ENCODE data around the gene CPNE4. TPM values are rescaled to one million over a fixed set of nuclear protein-coding genes. Genes with fewer than 3 reads are reported as not detected.

Gene CPNE4
- total and polyA plus RNA-seq, 4 donors: 0.02 to 1.6 (median 0.29) TPM

- 59 to 73% methylated on average over 2 of the region's 2 CpGs for WGBS, 2 donors
- ATAC-seq (ENCODE audit: insufficient read depth, low FRiP score) (no peak), DNase-seq (no peak)
- H3K4me1 ChIP-seq (ENCODE audit: control insufficient read depth in 5 of 5, insufficient read depth in 5 of 5, low read length in 5 of 5): no peaks in the 10 kb centered on the region
- H3K27ac ChIP-seq (ENCODE audit: low read depth in 1 of 2, low read length in 1 of 2): no peak overlapping the region
- no peaks in the 10 kb centered on the region for H3K36me3 ChIP-seq (ENCODE audit: control insufficient read depth in 4 of 4, insufficient read depth in 4 of 4, low read length in 4 of 4)
- H3K4me3 ChIP-seq: no peak overlapping the region
- no peak overlapping the region for H3K9ac ChIP-seq (ENCODE audit: insufficient read depth in 1 of 2, low read length in 2 of 2)
- H3K27me3 ChIP-seq (ENCODE audit: control insufficient read depth in 3 of 3, insufficient read depth in 3 of 3, low read length in 2 of 3): no peaks in the 10 kb centered on the region
- H3K9me3 ChIP-seq (ENCODE audit: control insufficient read depth in 4 of 4, insufficient read depth in 3 of 4, low read length in 3 of 4): no peaks in the 10 kb centered on the region
- no peak for TF ChIP-seq CTCF (IDR thresholded peaks at IDR 0.05; ENCODE audit: control extremely low read depth, extremely low read depth)
Measured at GRCh38 chr3:131702146-131702545, 332.7 kb downstream of the CPNE4 start.

GRCh38 chr3:131701153-131701770, 333.6 kb downstream of the CPNE4 start:
- 21 to 67% methylated on average over 2 of the region's 2 CpGs for WGBS, 2 donors
- Histone ChIP-seq H3K27me3 (ENCODE audit: control insufficient read depth in 3 of 3, insufficient read depth in 3 of 3, low read length in 2 of 3) (no peaks in the 10 kb centered on the region), H3K36me3 (ENCODE audit: control insufficient read depth in 4 of 4, insufficient read depth in 4 of 4, low read length in 4 of 4) (no peaks in the 10 kb centered on the region), H3K9me3 (ENCODE audit: control insufficient read depth in 4 of 4, insufficient read depth in 3 of 4, low read length in 3 of 4) (no peaks in the 10 kb centered on the region), H3K4me3 (no peak overlapping the region), H3K27ac (ENCODE audit: low read depth in 1 of 2, low read length in 1 of 2) (no peak overlapping the region), H3K4me1 (ENCODE audit: control insufficient read depth in 5 of 5, insufficient read depth in 5 of 5, low read length in 5 of 5) (no peaks in the 10 kb centered on the region), H3K9ac (ENCODE audit: insufficient read depth in 1 of 2, low read length in 2 of 2) (no peak overlapping the region)
- no peak for TF ChIP-seq CTCF (IDR thresholded peaks at IDR 0.05; ENCODE audit: control extremely low read depth, extremely low read depth)
- no peak for ATAC-seq (ENCODE audit: insufficient read depth, low FRiP score)
- no peak for DNase-seq

- Histone ChIP-seq H3K27me3 (ENCODE audit: control insufficient read depth in 3 of 3, insufficient read depth in 3 of 3, low read length in 2 of 3) (no peaks in the 10 kb centered on the region), H3K27ac (ENCODE audit: low read depth in 1 of 2, low read length in 1 of 2) (no peak overlapping the region), H3K9ac (ENCODE audit: insufficient read depth in 1 of 2, low read length in 2 of 2) (no peak overlapping the region), H3K9me3 (ENCODE audit: control insufficient read depth in 4 of 4, insufficient read depth in 3 of 4, low read length in 3 of 4) (no peaks in the 10 kb centered on the region), H3K36me3 (ENCODE audit: control insufficient read depth in 4 of 4, insufficient read depth in 4 of 4, low read length in 4 of 4) (no peaks in the 10 kb centered on the region), H3K4me1 (ENCODE audit: control insufficient read depth in 5 of 5, insufficient read depth in 5 of 5, low read length in 5 of 5) (no peaks in the 10 kb centered on the region), H3K4me3 (no peak overlapping the region)
- no peak for ATAC-seq (ENCODE audit: insufficient read depth, low FRiP score)
- TF ChIP-seq CTCF (IDR thresholded peaks at IDR 0.05; ENCODE audit: control extremely low read depth, extremely low read depth): no peak
- DNase-seq: no peak
- 63 to 78% methylated on average over 1 of the region's 1 CpG for WGBS, 2 donors
Measured at GRCh38 chr3:131699001-131699400, 335.8 kb downstream of the CPNE4 start.

GRCh38 chr3:131694376-131694775, 340.4 kb downstream of the CPNE4 start:
- no peak for ATAC-seq (ENCODE audit: insufficient read depth, low FRiP score)
- H3K4me3 ChIP-seq: no peak overlapping the region
- no peaks in the 10 kb centered on the region for H3K27me3 ChIP-seq (ENCODE audit: control insufficient read depth in 3 of 3, insufficient read depth in 3 of 3, low read length in 2 of 3)
- TF ChIP-seq CTCF (IDR thresholded peaks at IDR 0.05; ENCODE audit: control extremely low read depth, extremely low read depth): no peak
- H3K36me3 ChIP-seq (ENCODE audit: control insufficient read depth in 4 of 4, insufficient read depth in 4 of 4, low read length in 4 of 4): no peaks in the 10 kb centered on the region
- no peak for DNase-seq
- 76 to 88% methylated on average over 4 of the region's 4 CpGs for WGBS, 2 donors
- no peaks in the 10 kb centered on the region for H3K4me1 ChIP-seq (ENCODE audit: control insufficient read depth in 5 of 5, insufficient read depth in 5 of 5, low read length in 5 of 5)
- H3K9me3 ChIP-seq (ENCODE audit: control insufficient read depth in 4 of 4, insufficient read depth in 3 of 4, low read length in 3 of 4): no peaks in the 10 kb centered on the region
- no peak overlapping the region for H3K27ac ChIP-seq (ENCODE audit: low read depth in 1 of 2, low read length in 1 of 2)
- no peak overlapping the region for H3K9ac ChIP-seq (ENCODE audit: insufficient read depth in 1 of 2, low read length in 2 of 2)

All from lung (tissue), 12 donors.